M059J (cell line): ENCODE data around the gene PMPCA. TPM values are rescaled to one million over a fixed set of nuclear protein-coding genes. Genes with fewer than 3 reads are reported as not detected.

Experiments used
- DNase-seq: peaks from one replicate; pipeline ENCODE4 v3.0.0-alpha.2; 2012; ENCODE audit warnings: low read depth
- total RNA-seq: library from RNA; depleted of rRNA; stranded (reverse); fragments of >200 nt; shearing (Covaris generic); gene quantifications from 2 replicates; pipeline ENCODE4 v1.2.3, GENCODE V29; 2014

Gene PMPCA
- total RNA-seq, 1 experiment from 2014 or later, result 41.4 TPM

GRCh38 chr9:136373300-136374182 lies 36.9 kb upstream of the PMPCA start, which contains the start of gene CARD9:
CARD9 (minus strand) TSS chr9:136373669; CDS start chr9:136372078, 1,591 bp downstream.
- no peak for DNase-seq

GRCh38 chr9:136374183-136374575 lies 36.3 kb upstream of the PMPCA start:
- no peak for DNase-seq

GRCh38 chr9:136375096-136375495 lies 35.4 kb upstream of the PMPCA start:
- DNase-seq, result no peak

- no peak for DNase-seq
Measured at GRCh38 chr9:136376457-136376856, 34.0 kb upstream of the PMPCA start.

GRCh38 chr9:136377341-136378169 lies 32.9 kb upstream of the PMPCA start:
- DNase-seq, result no peak

- no peak for DNase-seq
Measured at GRCh38 chr9:136378170-136379002, 32.1 kb upstream of the PMPCA start.

- no peak for DNase-seq
Measured at GRCh38 chr9:136379003-136379287, 31.5 kb upstream of the PMPCA start.

GRCh38 chr9:136379401-136379800 lies 31.1 kb upstream of the PMPCA start:
- no peak for DNase-seq

GRCh38 chr9:136379891-136380290 lies 30.6 kb upstream of the PMPCA start:
- DNase-seq, result no peak

- no peak for DNase-seq
Measured at GRCh38 chr9:136380381-136380780, 30.1 kb upstream of the PMPCA start.

GRCh38 chr9:136381311-136381710 lies 29.1 kb upstream of the PMPCA start:
- DNase-seq, result no peak

- no peak for DNase-seq
Measured at GRCh38 chr9:136381966-136382513, 28.4 kb upstream of the PMPCA start.

- DNase-seq, result no peak
Measured at GRCh38 chr9:136383436-136383835, 27.0 kb upstream of the PMPCA start.

- DNase-seq, result no peak
Measured at GRCh38 chr9:136385015-136385414, 25.4 kb upstream of the PMPCA start.

- DNase-seq, result peak; percentile 63
Measured at GRCh38 chr9:136386018-136386417, 24.4 kb upstream of the PMPCA start.

GRCh38 chr9:136387217-136387616 lies 23.2 kb upstream of the PMPCA start:
- DNase-seq, result no peak

- no peak for DNase-seq
Measured at GRCh38 chr9:136389396-136389795, 21.1 kb upstream of the PMPCA start.

- no peak for DNase-seq
Measured at GRCh38 chr9:136391737-136392537, 18.5 kb upstream of the PMPCA start.

- no peak for DNase-seq
Measured at GRCh38 chr9:136392538-136393449, 17.7 kb upstream of the PMPCA start.

- no peak for DNase-seq
Measured at GRCh38 chr9:136393531-136393930, 16.9 kb upstream of the PMPCA start.
